Measurements from ENCODE around the gene FILIP1L. TPM values are rescaled to one million over a fixed set of nuclear protein-coding genes. Genes with fewer than 3 reads are reported as not detected.
A peak's percentile ranks its signal among the peaks of the same experiment; 100 is the strongest.

The FILIP1L gene
- polyA plus RNA-seq, 1 of the 3 experiments (the other 2 are of a cell fraction), result 26.8 TPM

DNA sequence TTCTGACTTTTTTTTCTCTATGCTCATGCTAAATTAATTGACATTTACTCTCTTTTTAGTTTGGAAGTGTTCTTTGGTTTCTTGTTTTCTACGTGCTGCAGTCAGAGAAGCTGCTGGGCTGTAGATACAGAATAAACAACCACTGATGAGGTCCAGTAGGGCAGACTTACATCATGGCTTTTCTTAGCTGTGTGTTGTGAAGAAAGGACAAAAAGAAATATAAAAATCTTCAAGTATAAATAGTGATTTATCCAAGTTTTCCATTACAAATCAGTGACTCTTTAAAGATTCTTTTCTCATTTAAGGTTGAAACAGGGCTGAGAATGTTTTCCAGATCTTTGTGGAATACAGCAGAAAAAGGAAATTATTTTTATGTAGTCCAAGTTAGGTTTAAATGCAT is 174.4 kb downstream of the FILIP1L start:
- H3K27me3 ChIP-seq (ENCODE audit: insufficient read depth), result no peaks in the 10 kb centered on the region
- peaks cover 18 to 20% of the 10 kb centered on the region in 2 experiments; a peak in 3 of 4 replicates for H3K4me1 ChIP-seq (ENCODE audit: control insufficient read depth in 1 of 2, insufficient read depth in 2 of 2, low read depth in 1 of 2, low read length in 1 of 2)
- DNase-seq, result no peak
- H3K27ac ChIP-seq (ENCODE audit: low read depth in 2 of 2, low read length in 1 of 2), result no peak overlapping the region; a peak in 1 of 4 replicates
- no peak overlapping the region for H2AFZ ChIP-seq (ENCODE audit: low read depth)
- POLR2A ChIA-PET, result no interaction called here
- no peak overlapping the region for H3K4me3 ChIP-seq (ENCODE audit: low read depth in 2 of 2, low read length in 1 of 2)
- WGBS (ENCODE audit: low lambda C conversion rate), result 97% methylated on average over 1 of the region's 1 CpG
- CTCF ChIA-PET, result interaction anchor here (1.1 kb wide), 1 partner anchor 144 kb away, joined by 3 read pairs; no protein-coding TSS in a partner anchor
- no peaks in the 10 kb centered on the region for H4K20me1 ChIP-seq (ENCODE audit: insufficient read depth)
- no peaks in the 10 kb centered on the region for H3K9me3 ChIP-seq
- peaks cover 6% of the 10 kb centered on the region for H3F3A ChIP-seq (replicated peaks; ENCODE audit: insufficient read depth)
- no peak for TF ChIP-seq ELF1 (IDR thresholded peaks at IDR 0.05)
- H3K79me2 ChIP-seq (ENCODE audit: insufficient read depth), result no peaks in the 10 kb centered on the region
- no peak overlapping the region for H3K9ac ChIP-seq
- no peak overlapping the region for H3K4me2 ChIP-seq
- H3K36me3 ChIP-seq (replicated peaks in 1 of 2; ENCODE audit: control insufficient read depth in 1 of 2, insufficient read depth in 2 of 2, low read length in 1 of 2), result no peaks in the 10 kb centered on the region
- H3K9me2 ChIP-seq, result no peaks in the 10 kb centered on the region

DNA sequence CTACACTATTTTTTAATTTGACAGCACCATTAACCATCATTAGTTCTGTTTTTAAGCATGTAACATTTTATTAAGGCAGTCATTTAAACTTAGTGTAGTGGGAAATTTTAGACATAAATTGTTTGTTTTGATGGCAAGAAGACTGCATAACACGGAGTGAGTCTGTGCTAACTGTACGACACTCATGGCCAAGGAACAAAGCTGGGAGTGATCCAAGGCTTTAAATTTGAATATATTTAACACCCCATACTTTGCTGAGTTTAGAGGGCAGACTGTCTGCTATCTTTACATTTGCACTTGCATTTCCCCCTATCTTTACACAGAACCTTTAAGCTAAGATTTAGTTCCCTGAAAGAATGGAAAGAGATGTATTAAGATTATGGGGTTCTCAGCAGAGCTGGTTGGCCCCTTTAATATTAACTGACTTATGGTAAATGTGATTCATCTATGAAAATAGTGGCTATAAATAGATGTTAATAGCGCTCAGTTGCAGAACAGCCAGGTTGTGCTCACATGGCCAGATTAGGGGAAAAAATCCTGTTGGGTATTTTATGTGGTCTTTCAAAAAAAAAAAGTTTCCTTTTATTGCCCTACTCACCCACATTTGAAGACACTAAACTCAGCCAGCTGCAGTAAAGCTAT is 175.9 kb downstream of the FILIP1L start:
- H3F3A ChIP-seq (replicated peaks; ENCODE audit: insufficient read depth), result peaks cover 6% of the 10 kb centered on the region
- no peaks in the 10 kb centered on the region for H3K79me2 ChIP-seq (ENCODE audit: insufficient read depth)
- no peaks in the 10 kb centered on the region for H3K9me3 ChIP-seq
- H3K36me3 ChIP-seq (replicated peaks in 1 of 2; ENCODE audit: control insufficient read depth in 1 of 2, insufficient read depth in 2 of 2, low read length in 1 of 2), result no peaks in the 10 kb centered on the region
- H3K4me1 ChIP-seq (ENCODE audit: control insufficient read depth in 1 of 2, insufficient read depth in 2 of 2, low read depth in 1 of 2, low read length in 1 of 2), result peaks cover 18 to 20% of the 10 kb centered on the region in 2 experiments; a peak in 3 of 4 replicates
- WGBS (ENCODE audit: low lambda C conversion rate), result 52% methylated on average over 3 of the region's 3 CpGs
- ChIA-PET CTCF (interaction anchor here (1.6 kb wide), 2 partner anchors 95 to 315 kb away, joined by 3 read pairs; no protein-coding TSS in a partner anchor), POLR2A (no interaction called here)
- TF ChIP-seq, protein P1, sequence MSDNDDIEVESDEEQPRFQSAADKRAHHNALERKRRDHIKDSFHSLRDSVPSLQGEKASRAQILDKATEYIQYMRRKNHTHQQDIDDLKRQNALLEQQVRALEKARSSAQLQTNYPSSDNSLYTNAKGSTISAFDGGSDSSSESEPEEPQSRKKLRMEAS (IDR thresholded peaks at IDR 0.05; ENCODE audit: low read depth), result peak; percentile 49; the same call in 1 of the 2 replicates
- TF ChIP-seq FOSL2 (IDR thresholded peaks at IDR 0.05; ENCODE audit: borderline replicate concordance, low read depth) (peak; percentile 58; the same call in 1 of the 2 replicates), MEF2A (IDR thresholded peaks at IDR 0.05; ENCODE audit: borderline replicate concordance, low read depth) (peak; percentile 94), FOXM1 (IDR thresholded peaks at IDR 0.05; ENCODE audit: low read depth) (no peak), NFIC (IDR thresholded peaks at IDR 0.05; ENCODE audit: borderline replicate concordance) (no peak; the same call in 1 of the 2 replicates), SMC3 (IDR thresholded peaks at IDR 0.05; ENCODE audit: low read depth, low read length) (no peak), EP300 (IDR thresholded peaks at IDR 0.05; ENCODE audit: borderline replicate concordance in 1 of 2, low read depth in 1 of 2, low read length in 1 of 2) (peak in 1 of 2 experiments; percentile 20; a peak in 1 of 4 replicates), TCF12 (IDR thresholded peaks at IDR 0.05) (peak; percentile 51)
- 0 out of 2 replicates have a peak overlapping the region, but pooled peaks have one; percentile 12 for H2AFZ ChIP-seq (ENCODE audit: low read depth)
- DNase-seq, result no peak
- no peaks in the 10 kb centered on the region for H4K20me1 ChIP-seq (ENCODE audit: insufficient read depth)
- peak overlapping the region; percentile 16; the same call in 1 of the 2 replicates for H3K4me2 ChIP-seq
- H3K4me3 ChIP-seq (ENCODE audit: low read depth in 2 of 2, low read length in 1 of 2), result no peak overlapping the region
- H3K27me3 ChIP-seq (ENCODE audit: insufficient read depth), result no peaks in the 10 kb centered on the region
- peak overlapping the region; percentile 39 to 67 for H3K27ac ChIP-seq (ENCODE audit: low read depth in 2 of 2, low read length in 1 of 2)
- H3K9ac ChIP-seq, result peak overlapping the region; percentile 36; the same call in 1 of the 2 replicates
- no peaks in the 10 kb centered on the region for H3K9me2 ChIP-seq

DNA sequence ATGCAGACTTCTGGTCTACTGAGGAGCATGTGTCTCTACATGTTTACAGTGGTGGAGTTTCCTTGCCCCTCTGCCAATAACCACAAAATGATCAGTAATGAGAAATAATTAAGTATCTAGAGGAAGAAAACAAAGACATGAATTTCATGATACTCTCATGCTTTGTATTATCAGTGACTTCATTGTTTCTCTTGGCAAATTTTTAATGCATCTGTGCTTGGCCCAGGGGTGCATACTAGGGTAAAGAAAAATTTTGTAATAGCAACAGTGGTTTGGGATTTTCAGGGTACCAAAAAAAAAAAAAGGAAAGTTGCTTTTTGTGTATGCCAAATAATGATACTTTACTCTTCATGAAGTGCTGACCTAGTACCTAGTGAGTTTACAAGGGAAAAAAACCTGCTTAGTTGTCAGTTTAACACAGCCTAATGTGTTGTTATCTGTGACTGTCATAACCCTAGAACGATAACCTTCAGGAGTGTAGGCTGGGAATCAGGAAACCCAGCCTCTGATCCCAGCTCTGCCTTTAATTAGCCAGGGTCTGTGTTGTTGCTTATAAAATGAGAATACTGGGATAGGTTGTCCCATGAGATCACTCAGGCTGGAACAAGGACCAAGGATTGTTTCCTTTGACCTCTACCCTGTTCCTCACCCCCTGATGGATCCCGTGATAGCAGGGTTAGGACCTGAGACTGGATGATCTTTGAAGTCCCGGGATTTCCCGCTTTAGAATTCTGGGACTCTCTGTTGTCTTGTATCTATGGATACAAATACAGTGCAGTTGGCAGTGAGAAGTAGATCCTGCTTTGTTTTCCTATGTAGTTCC is 179.1 kb downstream of the FILIP1L start:
- H3K4me2 ChIP-seq, result no peak overlapping the region
- no peak for DNase-seq
- H3K27me3 ChIP-seq (ENCODE audit: insufficient read depth), result no peaks in the 10 kb centered on the region
- peaks cover 18 to 22% of the 10 kb centered on the region in 2 experiments; a peak in 3 of 4 replicates for H3K4me1 ChIP-seq (ENCODE audit: control insufficient read depth in 1 of 2, insufficient read depth in 2 of 2, low read depth in 1 of 2, low read length in 1 of 2)
- no peaks in the 10 kb centered on the region for H3K36me3 ChIP-seq (replicated peaks in 1 of 2; ENCODE audit: control insufficient read depth in 1 of 2, insufficient read depth in 2 of 2, low read length in 1 of 2)
- ChIA-PET POLR2A (no interaction called here), CTCF (no interaction called here)
- no peaks in the 10 kb centered on the region for H3K9me2 ChIP-seq
- no peak overlapping the region for H3K4me3 ChIP-seq (ENCODE audit: low read depth in 2 of 2, low read length in 1 of 2)
- H3K9ac ChIP-seq, result no peak overlapping the region
- no peaks in the 10 kb centered on the region for H3K9me3 ChIP-seq
- H4K20me1 ChIP-seq (ENCODE audit: insufficient read depth), result no peaks in the 10 kb centered on the region
- TF ChIP-seq TEAD4 (IDR thresholded peaks at IDR 0.05; ENCODE audit: borderline replicate concordance, insufficient read depth) (no peak), RCOR1 (IDR thresholded peaks at IDR 0.05; ENCODE audit: low read length) (no peak), CHD2 (IDR thresholded peaks at IDR 0.05; ENCODE audit: low read length, partially characterized antibody) (no peak)
- TF ChIP-seq, protein P1 (IDR thresholded peaks at IDR 0.05; ENCODE audit: low read depth), result no peak
- H3F3A ChIP-seq (replicated peaks; ENCODE audit: insufficient read depth), result peaks cover 6% of the 10 kb centered on the region
- WGBS (ENCODE audit: low lambda C conversion rate), result 88% methylated on average over 4 of the region's 4 CpGs
- peak overlapping the region in 1 of 2 experiments; percentile 11; a peak in 1 of 4 replicates for H3K27ac ChIP-seq (ENCODE audit: low read depth in 2 of 2, low read length in 1 of 2)
- no peaks in the 10 kb centered on the region for H3K79me2 ChIP-seq (ENCODE audit: insufficient read depth)
- H2AFZ ChIP-seq (ENCODE audit: low read depth), result no peak overlapping the region

All from SK-N-SH (cell line).